GM10266 (cell line): ENCODE results near the gene ARHGEF39.

ENCODE experiments used
- DNase-seq: peaks from one replicate; pipeline ENCODE4 v3.0.0; 2012; ENCODE audit errors: extremely low spot score
- TF ChIP-seq, protein P1 (sequence below): IDR thresholded peaks from 2 replicates; pipeline ENCODE4 v1.5.1; 2012; ENCODE audit warnings: mild to moderate bottlenecking, low read depth; ENCODE audit not compliant: control insufficient read depth, insufficient read depth; ENCODE audit errors: missing control alignments

Gene ARHGEF39

DNA sequence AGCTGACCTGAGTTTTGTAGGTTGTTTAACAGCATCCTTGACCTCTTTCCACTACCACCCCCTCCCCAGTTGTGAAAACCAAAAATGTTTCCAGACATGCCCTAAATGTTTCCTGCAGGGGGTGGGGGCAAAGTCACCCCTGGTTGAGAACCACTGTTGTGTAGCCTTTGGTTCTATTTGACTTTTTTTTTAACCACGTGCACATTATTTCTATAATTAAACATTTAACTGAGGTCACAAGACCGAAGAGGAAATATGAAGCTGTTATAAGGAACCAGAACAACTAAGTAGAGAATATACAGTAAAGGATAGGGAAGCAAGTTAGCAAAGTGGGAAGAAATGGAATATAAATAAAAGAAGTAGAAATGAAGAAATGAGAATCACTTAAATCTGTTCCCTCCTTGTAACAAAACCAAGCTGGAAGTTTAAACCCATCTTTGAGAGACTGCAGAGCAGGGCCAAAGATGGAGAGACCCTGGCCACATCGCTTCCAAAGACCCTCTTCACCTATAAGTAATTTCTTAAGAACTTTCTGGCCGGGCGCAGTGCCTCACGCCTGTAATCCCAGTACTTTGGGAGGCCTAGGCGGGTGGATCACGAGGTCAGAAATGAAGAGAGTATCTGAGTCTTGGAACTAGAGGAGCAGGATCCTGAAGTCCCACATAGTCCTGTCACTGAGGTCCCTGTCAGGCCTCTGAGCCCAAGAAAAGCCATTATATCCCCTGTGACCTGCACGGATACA lies 28.7 kb downstream of the ARHGEF39 start:
- DNase-seq: peak; percentile 2
- TF ChIP-seq, protein P1, sequence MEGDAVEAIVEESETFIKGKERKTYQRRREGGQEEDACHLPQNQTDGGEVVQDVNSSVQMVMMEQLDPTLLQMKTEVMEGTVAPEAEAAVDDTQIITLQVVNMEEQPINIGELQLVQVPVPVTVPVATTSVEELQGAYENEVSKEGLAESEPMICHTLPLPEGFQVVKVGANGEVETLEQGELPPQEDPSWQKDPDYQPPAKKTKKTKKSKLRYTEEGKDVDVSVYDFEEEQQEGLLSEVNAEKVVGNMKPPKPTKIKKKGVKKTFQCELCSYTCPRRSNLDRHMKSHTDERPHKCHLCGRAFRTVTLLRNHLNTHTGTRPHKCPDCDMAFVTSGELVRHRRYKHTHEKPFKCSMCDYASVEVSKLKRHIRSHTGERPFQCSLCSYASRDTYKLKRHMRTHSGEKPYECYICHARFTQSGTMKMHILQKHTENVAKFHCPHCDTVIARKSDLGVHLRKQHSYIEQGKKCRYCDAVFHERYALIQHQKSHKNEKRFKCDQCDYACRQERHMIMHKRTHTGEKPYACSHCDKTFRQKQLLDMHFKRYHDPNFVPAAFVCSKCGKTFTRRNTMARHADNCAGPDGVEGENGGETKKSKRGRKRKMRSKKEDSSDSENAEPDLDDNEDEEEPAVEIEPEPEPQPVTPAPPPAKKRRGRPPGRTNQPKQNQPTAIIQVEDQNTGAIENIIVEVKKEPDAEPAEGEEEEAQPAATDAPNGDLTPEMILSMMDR: no peak

- DNase-seq: no peak
- TF ChIP-seq, protein P1: no peak
Measured at GRCh38 chr9:35635730-35636129, 29.3 kb downstream of the ARHGEF39 start.

DNA sequence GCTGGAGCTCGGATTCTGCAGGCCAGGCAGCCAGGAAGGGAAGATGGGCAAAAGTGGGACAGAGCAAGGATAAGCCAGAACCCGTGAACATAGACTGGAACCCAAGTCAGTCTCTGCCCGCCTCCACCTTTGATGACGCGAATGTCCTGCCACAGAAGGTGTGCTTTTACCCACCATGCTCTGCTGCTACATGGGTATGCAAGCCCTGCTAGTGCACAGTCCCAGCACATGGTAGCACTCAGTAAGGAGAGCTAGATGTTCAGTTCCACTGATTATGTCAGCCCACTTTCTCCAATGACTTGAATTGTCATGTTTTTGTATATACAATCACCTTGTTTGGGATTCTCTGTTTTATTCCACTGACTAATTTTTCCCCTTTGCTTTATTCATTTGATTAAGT lies 35.4 kb downstream of the ARHGEF39 start:
- no peak for DNase-seq
- TF ChIP-seq, protein P1: no peak

DNA sequence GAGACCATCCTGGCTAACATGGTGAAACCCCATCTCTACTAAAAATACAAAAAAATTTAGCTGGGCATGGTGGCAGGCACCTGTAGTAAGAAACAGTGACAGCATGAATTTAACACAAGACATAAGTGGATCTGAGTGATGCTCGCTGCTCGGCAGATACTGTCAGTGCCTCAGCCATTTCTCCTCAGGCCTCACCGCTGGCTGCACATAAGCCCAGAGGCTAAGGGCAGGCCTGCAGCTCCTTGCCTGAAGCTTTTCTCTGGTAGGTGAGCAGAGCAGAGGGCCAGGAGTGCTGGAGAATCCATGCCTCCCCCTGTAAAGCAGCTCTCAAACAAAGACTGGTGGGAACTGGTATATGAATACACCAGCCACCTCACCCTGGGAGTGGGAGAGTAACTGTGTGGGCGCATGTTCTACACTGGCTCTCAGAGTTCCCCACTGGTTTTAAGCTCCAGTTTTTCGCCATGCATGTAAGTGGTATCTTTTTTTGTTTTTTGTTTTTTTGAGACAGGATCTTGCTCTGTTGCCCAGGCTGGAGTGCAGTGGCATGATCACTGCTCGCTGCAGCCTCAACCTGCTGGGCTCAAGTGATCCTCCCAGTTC lies 36.5 kb downstream of the ARHGEF39 start:
- TF ChIP-seq, protein P1: no peak
- no peak for DNase-seq

DNA sequence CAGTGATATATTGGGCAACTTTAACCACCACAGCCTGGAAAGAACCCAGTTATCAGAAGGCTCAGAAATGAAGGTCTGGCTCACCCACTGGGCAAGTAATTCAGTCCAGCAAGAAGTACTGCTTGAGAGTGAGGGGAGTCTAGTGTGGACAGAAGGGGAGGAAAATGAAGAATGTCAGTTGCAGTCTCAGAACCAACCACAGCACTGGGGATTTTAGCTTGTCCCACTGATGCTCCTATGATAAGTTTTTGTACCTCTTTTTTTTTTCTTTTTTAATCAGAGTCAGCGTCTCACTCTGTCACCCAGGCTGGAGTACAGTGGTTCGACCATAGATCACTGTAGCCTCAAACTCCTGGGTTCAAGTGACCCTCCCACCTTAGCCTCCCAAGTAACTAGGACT lies 37.4 kb downstream of the ARHGEF39 start:
- no peak for DNase-seq
- TF ChIP-seq, protein P1: no peak

- DNase-seq: peak; percentile 55
- TF ChIP-seq, protein P1: no peak
Measured at GRCh38 chr9:35619800-35620158, 45.2 kb downstream of the ARHGEF39 start.
